Stimulated activated CD4-positive, alpha-beta T cell treated with anti-CD3 and anti-CD28 coated beads, Interleukin-12 subunit alpha, Interleukin-12 subunit beta, amount 100 ng/mL, for 48 hours (primary cell): ENCODE data around the gene TMCO4.

ENCODE experiments used
- DNase-seq, 3 donors: peaks; one replicate each; pipeline ENCODE4 v3.0.0-alpha.2; 2020; ENCODE audit warnings: low read depth in 2 of 3, low spot score in 1 of 3

TMCO4 gene

GRCh38 chr1:19750882-19751276 lies 48.8 kb downstream of the TMCO4 start:
- no peak for DNase-seq

- no peak for DNase-seq
Measured at GRCh38 chr1:19750101-19750881, 49.4 kb downstream of the TMCO4 start.

GRCh38 chr1:19749685-19750084 lies 50.0 kb downstream of the TMCO4 start:
- no peak for DNase-seq

- no peak for DNase-seq
Measured at GRCh38 chr1:19747761-19748160, 52.0 kb downstream of the TMCO4 start.

- DNase-seq = no peak
Measured at GRCh38 chr1:19744886-19745285, 54.8 kb downstream of the TMCO4 start.

- no peak for DNase-seq
Measured at GRCh38 chr1:19744335-19744743, 55.4 kb downstream of the TMCO4 start.

- DNase-seq = no peak
Measured at GRCh38 chr1:19743793-19744192, 55.9 kb downstream of the TMCO4 start.

GRCh38 chr1:19743180-19743579 lies 56.5 kb downstream of the TMCO4 start:
- DNase-seq = no peak

GRCh38 chr1:19739628-19740027 lies 60.1 kb downstream of the TMCO4 start:
- DNase-seq = no peak

- no peak for DNase-seq
Measured at GRCh38 chr1:19738669-19739068, 61.0 kb downstream of the TMCO4 start.

GRCh38 chr1:19738076-19738475 lies 61.6 kb downstream of the TMCO4 start:
- no peak for DNase-seq

- no peak for DNase-seq
Measured at GRCh38 chr1:19737104-19737825, 62.5 kb downstream of the TMCO4 start.

- DNase-seq = no peak
Measured at GRCh38 chr1:19735440-19736127, 64.1 kb downstream of the TMCO4 start.

- no peak for DNase-seq
Measured at GRCh38 chr1:19734472-19734999, 65.2 kb downstream of the TMCO4 start.

GRCh38 chr1:19734056-19734455 lies 65.7 kb downstream of the TMCO4 start:
- DNase-seq = no peak

GRCh38 chr1:19733615-19734014 lies 66.1 kb downstream of the TMCO4 start:
- DNase-seq = no peak

- DNase-seq = no peak
Measured at GRCh38 chr1:19731311-19731821, 68.3 kb downstream of the TMCO4 start.

- DNase-seq = no peak
Measured at GRCh38 chr1:19730793-19731192, 68.9 kb downstream of the TMCO4 start.

GRCh38 chr1:19730232-19730631 lies 69.5 kb downstream of the TMCO4 start:
- no peak for DNase-seq

GRCh38 chr1:19728413-19729145 lies 71.1 kb downstream of the TMCO4 start:
- DNase-seq = no peak

GRCh38 chr1:19725606-19726005 lies 74.1 kb downstream of the TMCO4 start:
- no peak for DNase-seq
